Muscle of back (tissue), 11 donors: ENCODE measurements around the gene THRB. TPM values are rescaled to one million over a fixed set of nuclear protein-coding genes. Genes with fewer than 3 reads are reported as not detected.
"Not testable (repeated sequence)": the region's sequence is repeated elsewhere in the genome, so short reads cannot be mapped to it uniquely, and the experiment has no call there.

Source experiments
- DNase-seq, 3 donors: peaks; one replicate each; pipeline versions ENCODE4 v3.0.0 to v3.0.0-alpha.2; 2013
- polyA plus RNA-seq, 10 donors: library from polyadenylated mRNA; unstranded; fragments of 120-200 nt; gene quantifications; one replicate each; pipeline ENCODE4 v1.2.1, GENCODE V29; 2013; ENCODE audit not compliant: insufficient read length in 10 of 10

The THRB gene
- polyA plus RNA-seq, 10 donors, result 0.88 to 5.3 (median 1.3) TPM

DNA sequence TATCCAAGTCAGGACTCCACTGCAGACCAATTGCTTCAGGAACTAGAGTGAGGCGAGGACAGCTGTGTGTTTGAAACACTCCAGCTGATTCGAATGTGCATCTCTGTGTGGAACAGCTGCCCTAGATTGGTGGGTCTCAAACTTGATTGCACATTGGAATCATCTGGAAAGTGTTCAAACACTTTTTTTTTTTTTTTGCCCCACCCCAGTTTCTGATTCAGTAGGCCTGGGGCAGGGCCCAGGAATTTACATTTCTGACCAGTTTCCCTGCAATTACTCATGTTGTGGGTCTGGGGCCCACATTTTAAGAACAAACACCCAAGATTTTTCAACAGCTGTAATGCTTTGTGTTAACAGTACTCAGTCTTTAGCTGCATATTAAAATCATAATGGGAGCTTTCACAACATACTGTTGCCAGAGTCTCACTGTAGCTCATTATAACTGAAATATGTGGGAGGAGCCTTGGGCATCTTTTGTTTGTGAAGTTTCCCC is 392.9 kb downstream of the THRB start:
- DNase-seq, result peak in 1 of 3 donors; percentile 15

DNA sequence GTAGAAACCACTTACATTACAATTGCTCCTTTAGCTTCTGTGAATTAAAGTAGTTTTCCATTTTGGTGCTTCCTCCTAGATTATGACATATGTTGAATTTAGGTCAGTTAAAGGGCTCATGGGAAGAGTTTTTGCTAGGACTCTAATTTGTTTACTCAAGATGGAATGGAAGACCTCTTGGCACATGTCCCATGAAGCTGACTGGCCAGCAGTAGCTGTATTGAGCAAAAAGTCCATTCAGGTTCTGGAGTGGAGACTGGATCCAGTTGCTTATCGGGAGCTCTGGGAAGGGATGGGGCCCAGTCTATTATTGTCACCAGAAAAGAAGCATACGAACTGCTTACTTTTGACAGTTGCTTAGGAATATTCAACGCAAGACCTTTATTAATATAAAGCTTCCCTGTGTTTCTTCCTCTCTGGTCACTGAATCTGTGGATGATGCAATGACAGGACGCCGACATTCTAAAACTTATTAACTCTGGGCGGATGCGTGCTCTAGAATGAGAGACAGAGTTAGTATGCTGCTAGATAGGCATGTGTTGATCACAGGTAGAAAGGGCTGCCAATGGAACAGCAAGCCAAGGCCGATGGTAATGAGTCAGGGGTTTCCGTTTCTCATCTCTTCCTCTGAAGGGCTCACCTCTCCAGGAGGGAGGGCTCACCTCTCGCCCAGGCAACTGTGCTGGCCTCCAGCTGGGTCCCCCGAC is 393.8 kb downstream of the THRB start:
- peak in 1 of 3 donors; percentile 45 for DNase-seq

DNA sequence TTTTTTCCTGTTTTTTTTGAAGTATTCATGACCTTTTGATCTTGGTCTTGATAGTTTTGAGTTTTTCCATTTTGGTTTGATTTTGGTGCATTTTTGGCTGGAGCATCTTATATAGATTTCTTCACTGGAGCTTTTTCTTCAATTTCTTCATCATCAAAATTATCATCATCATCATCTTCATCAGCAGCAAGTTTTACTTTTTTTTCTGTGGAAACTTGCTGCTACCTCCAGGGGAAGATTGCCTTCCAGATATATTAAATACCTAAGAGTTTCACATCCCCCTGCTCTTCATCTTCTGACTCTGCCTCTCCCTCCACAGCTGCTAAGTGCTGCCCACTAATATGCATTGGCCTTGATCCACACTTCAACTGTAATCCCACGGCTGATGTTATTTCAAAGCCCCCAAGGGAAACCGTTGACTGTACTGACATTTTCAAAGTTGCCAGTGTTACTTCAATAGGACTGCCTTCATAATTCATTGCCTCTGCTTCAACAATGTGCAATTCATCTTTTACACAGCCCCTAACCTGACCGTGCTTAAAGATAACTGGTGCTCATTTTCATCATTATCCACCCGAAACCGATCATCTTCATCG is 397.9 kb downstream of the THRB start:
- peak in 1 of 3 donors; percentile 12 for DNase-seq

DNA sequence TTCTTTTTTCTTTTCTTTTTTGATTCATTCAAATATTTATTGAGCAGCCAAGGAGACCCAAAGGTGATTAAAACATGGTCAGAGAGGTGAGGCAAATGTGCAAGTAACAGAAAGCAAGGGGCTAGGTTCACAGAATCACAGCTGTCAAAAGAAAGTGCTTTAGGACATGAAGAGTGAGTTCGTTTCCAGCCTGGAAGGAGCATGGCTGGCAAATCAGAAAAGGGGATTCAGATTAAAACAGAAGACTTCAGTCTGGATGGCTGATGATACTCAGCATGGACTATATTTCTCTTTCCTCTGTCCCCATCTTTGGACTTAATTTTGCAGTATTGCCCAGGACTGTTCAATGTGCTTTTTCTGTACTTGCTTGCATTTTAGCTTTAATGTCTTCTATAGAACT is 398.4 kb downstream of the THRB start:
- DNase-seq, result no peak

DNA sequence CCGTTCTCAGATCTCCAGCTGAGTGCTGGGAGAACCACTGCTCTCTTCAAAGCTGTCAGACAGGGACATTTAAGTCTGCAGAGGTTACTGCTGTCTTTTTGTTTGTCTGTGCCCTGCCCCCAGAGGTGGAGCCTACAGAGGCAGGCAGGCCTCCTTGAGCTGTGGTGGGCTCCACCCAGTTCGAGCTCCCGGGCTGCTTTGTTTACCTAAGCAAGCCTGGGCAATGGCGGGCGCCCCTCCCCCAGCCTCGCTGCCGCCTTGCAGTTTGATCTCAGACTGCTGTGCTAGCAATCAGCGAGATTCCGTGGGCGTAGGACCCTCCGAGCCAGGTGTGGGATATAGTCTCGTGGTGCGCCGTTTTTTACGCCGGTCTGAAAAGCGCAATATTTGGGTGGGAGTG is 399.8 kb downstream of the THRB start:
- DNase-seq, result not testable (repeated sequence)

DNA sequence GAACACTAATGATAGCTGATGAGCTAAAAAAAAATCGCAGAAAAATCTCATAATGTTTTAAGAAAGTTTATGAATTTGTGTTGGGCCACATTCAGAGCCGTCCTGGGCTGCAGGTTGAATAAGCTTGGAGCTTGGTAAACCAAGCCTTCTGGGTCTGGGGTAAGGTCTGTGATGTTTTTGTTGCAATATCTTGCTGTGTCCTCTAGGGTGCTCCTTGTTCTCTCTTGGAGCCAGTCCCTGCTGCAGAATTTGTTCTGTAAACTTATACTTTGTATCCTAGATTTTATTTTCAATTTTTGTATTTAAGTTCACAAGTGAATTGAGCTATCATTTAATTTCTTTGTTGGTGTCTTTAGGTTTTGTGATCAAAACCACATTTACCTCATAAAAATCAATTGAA is 405.9 kb downstream of the THRB start:
- no peak for DNase-seq

DNA sequence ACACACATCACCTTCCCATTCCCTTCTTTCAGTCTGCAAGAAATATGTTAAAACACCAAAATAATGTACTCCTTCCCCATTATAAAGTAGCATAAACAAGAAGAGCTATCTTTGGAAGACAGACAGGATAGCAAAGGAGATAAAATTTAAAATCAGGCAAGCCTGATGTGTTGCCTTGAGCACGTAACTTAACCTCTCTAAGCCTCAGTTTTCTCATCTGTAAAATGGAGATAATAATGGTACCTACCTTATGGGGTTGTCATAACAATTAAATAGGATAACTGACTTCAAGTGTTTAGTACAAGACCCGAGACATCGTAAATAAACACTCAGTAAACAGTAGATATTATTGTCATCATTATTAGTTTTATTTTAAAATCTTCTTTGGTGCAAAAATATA is 407.2 kb downstream of the THRB start:
- DNase-seq, result no peak

DNA sequence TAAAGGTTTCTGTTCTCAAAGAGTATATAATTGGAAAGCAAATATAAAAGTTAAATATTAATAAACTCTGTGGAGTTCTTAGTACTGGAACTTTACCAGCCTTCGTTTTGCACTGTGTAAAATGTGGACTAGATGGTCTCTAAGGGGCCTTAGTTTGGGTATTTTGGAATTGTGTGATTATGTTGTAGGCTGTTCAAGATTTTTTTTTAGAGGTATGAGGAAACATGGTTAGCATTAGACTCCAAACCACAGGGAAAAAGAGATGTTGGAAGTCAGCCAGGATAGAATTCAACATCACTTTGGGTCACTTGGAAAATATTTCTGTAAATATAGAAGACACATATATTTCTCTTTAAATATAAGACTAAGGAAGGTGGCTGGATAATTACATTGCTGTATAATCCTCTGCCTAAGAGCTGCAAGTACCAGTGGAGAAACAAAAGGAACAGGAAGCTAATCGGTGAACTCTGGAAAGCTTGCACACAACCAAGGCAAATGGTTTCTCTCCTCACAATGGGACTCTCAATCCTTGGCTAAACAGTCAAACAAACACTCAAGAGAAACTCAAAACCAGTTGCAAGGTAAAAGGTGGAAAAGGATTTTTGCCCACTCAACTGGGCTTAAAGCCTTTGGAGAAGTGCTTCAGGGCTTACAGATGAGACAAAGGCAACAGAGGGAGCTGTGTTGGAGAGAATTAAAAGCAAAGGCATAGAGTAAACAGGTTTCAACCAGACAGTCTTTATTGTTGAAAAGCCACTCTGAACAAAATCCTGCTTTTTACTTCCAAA is 407.8 kb downstream of the THRB start:
- DNase-seq, result peak; percentile 39 to 80 (median 66)

DNA sequence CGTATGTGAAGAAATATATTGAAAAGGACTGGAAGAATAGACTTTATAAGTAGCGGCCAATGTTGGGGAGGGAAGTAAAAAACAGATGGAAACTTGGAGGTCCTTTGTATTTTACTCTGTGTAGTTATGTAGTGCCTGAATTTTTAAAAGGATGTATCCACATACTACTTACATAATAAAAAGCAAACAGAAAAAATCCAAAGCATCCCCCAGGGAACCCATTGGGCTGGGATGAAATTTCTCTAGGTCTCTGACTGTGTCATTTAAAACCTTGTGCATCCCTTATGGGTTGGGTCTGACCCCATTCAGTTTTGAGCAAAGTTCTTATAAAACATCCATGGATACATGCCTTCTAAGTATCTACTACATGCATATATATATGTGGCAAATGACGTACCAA is 408.4 kb downstream of the THRB start:
- DNase-seq, result peak; percentile 51 to 87 (median 54)

DNA sequence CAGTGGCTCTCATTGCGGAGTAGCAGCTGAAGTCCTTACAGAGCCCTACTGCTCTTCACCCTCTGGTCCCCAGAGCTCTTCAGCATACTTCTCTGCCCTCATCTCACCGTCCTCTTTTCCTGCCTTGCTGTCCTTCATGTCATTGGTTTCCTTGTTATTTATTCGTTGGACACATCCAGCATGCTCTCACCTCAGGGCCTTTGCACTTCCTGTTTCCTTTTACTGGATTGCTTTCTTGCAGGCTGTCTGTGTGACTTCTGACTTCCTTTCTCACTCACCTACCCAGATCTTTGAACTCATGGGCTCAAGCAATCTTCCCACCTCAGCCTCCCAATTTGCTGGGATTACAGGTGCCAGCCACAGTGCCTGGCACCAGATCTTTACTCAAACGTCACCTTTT is 422.5 kb downstream of the THRB start:
- DNase-seq, result no peak

DNA sequence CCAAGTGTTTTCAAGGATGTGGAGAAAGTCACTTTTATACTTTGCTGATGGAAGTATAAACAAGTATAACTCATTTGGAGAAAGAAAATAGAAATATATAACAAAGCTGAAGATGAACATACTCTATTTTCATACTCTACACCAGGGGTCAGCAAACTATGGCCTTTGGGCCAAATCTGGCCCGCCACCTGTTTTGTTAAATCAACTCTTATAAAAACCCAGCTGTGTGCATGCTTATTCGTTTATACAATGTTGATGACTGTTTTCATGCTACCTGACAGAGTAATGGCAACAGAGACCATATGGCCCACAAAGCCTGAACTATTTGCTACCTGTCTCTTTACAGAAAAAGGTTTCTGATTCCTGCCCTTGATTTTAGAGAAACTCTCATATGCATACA is 425.6 kb downstream of the THRB start:
- DNase-seq, result peak in 2 of 3 donors; percentile 20 to 32

DNA sequence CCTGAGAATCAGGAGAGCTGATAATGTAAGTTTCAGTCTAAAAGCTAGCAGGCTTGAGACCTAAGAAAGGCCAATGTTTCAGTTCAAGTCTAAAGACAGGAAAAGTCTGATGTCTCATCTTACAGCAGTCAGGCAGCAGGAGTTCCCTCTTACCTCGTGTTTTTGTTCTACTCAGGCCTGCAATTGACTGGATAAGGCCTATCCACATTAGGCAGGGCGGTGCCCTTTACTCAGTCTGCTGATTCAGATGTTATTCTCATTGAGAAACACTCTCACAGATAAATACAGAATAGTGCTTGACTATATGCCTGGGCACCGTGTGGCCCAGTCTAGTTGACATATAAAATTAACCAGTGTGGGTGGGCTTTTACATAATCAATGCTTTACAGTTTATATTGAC is 427.2 kb downstream of the THRB start:
- no peak for DNase-seq
